Mesothelial cell of epicardium (in vitro differentiated cells): ENCODE data around the gene UNC13C. TPM values are rescaled to one million over a fixed set of nuclear protein-coding genes. Genes with fewer than 3 reads are reported as not detected.

ENCODE experiments used
- DNase-seq, 2 experiments: peaks; one replicate each; pipeline ENCODE4 v3.0.0; 2021; ENCODE audit warnings: low spot score in 2 of 2; ENCODE audit not compliant: unreplicated experiment in 2 of 2
- H3K27ac Mint-ChIP-seq: 2 replicates; pipeline ENCODE4 v1.8.0; 2021; ENCODE audit warnings: mixed read lengths
- H3K27me3 Mint-ChIP-seq: 2 replicates; pipeline ENCODE4 v1.8.0; 2021; ENCODE audit warnings: low read depth, mixed read lengths
- H3K36me3 Mint-ChIP-seq: 2 replicates; pipeline ENCODE4 v1.8.0; 2021; ENCODE audit warnings: mixed read lengths
- H3K4me1 Mint-ChIP-seq: 2 replicates; pipeline ENCODE4 v1.8.0; 2021; ENCODE audit warnings: mixed read lengths
- H3K4me3 Mint-ChIP-seq: 2 replicates; pipeline ENCODE4 v1.8.0; 2021; ENCODE audit warnings: mild to moderate bottlenecking, moderate library complexity, mixed read lengths
- H3K9me3 Mint-ChIP-seq: 2 replicates; pipeline ENCODE4 v1.8.0; 2021; ENCODE audit warnings: mixed read lengths
- CTCF ChIP-seq: fragments of 200-600 bp; sonication (generic); IDR thresholded peaks from one replicate; pipeline ENCODE4 v1.5.0; 2021; ENCODE audit warnings: antibody characterized with exemption; ENCODE audit not compliant: unreplicated experiment
- total RNA-seq: library from RNA; stranded (reverse); gene quantifications from 3 replicates; pipeline ENCODE4 v1.2.1, GENCODE V29; 2021

The UNC13C gene
- total RNA-seq, 1 donor from 2014 or later: 2.7 TPM

GRCh38 chr15:54026258-54026657 is 48.0 kb downstream of the UNC13C start:
- no peak overlapping the region for H3K4me3 Mint-ChIP-seq
- peaks cover 13% of the 10 kb centered on the region for H3K9me3 Mint-ChIP-seq

GRCh38 chr15:54026891-54027290 is 48.6 kb downstream of the UNC13C start:
- Mint-ChIP-seq H3K27ac (no peak overlapping the region), H3K27me3 (peaks cover 2% of the 10 kb centered on the region), H3K4me3 (no peak overlapping the region), H3K4me1 (peaks cover 7% of the 10 kb centered on the region), H3K36me3 (no peaks in the 10 kb centered on the region), H3K9me3 (peaks cover 9% of the 10 kb centered on the region)
- no peak for DNase-seq
- no peak for TF ChIP-seq CTCF

More at GRCh38 chr15:54026258-54026657, 48.0 kb downstream of the UNC13C start:
- Mint-ChIP-seq H3K36me3 (no peaks in the 10 kb centered on the region), H3K4me1 (peaks cover 7% of the 10 kb centered on the region), H3K27me3 (peaks cover 2% of the 10 kb centered on the region), H3K27ac (no peak overlapping the region)
- no peak for TF ChIP-seq CTCF
- no peak for DNase-seq

- no peaks in the 10 kb centered on the region for H3K36me3 Mint-ChIP-seq
- peaks cover 7% of the 10 kb centered on the region for H3K4me1 Mint-ChIP-seq
- peaks cover 9% of the 10 kb centered on the region for H3K9me3 Mint-ChIP-seq
- no peak for DNase-seq
- no peak overlapping the region for H3K27ac Mint-ChIP-seq
- no peak overlapping the region for H3K4me3 Mint-ChIP-seq
- no peak for TF ChIP-seq CTCF
- H3K27me3 Mint-ChIP-seq: no peaks in the 10 kb centered on the region
These were observed 50.8 kb downstream of the UNC13C start for GRCh38 chr15:54029081-54029480.

- no peak for TF ChIP-seq CTCF
- Mint-ChIP-seq H3K36me3 (no peaks in the 10 kb centered on the region), H3K27me3 (no peaks in the 10 kb centered on the region), H3K4me1 (peaks cover 7% of the 10 kb centered on the region), H3K4me3 (no peak overlapping the region), H3K9me3 (peaks cover 9% of the 10 kb centered on the region), H3K27ac (no peak overlapping the region)
- DNase-seq: no peak
These were observed 53.8 kb downstream of the UNC13C start for GRCh38 chr15:54032066-54032465.

GRCh38 chr15:54033356-54033860 is 55.2 kb downstream of the UNC13C start:
- Mint-ChIP-seq H3K4me3 (no peak overlapping the region), H3K9me3 (peaks cover 9% of the 10 kb centered on the region), H3K4me1 (peaks cover 7% of the 10 kb centered on the region), H3K27me3 (no peaks in the 10 kb centered on the region), H3K36me3 (no peaks in the 10 kb centered on the region), H3K27ac (no peak overlapping the region)
- TF ChIP-seq CTCF: no peak
- DNase-seq: no peak

- peaks cover 4% of the 10 kb centered on the region for H3K4me1 Mint-ChIP-seq
- H3K9me3 Mint-ChIP-seq: peaks cover 9% of the 10 kb centered on the region
- no peak overlapping the region for H3K4me3 Mint-ChIP-seq
- H3K27me3 Mint-ChIP-seq: no peaks in the 10 kb centered on the region
- no peak for TF ChIP-seq CTCF
- H3K36me3 Mint-ChIP-seq: no peaks in the 10 kb centered on the region
- no peak overlapping the region for H3K27ac Mint-ChIP-seq
- no peak for DNase-seq
These were observed 55.7 kb downstream of the UNC13C start for GRCh38 chr15:54033869-54034458.
